Smooth muscle cell (in vitro differentiated cells): ENCODE results near the gene DDX25. TPM values are rescaled to one million over a fixed set of nuclear protein-coding genes. Genes with fewer than 3 reads are reported as not detected.

Source experiments
- DNase-seq: peaks from one replicate; lab custom pipeline; 2025; ENCODE audit not compliant: unreplicated experiment; lab: John Stamatoyannopoulos, UW
- H2AFZ ChIP-seq: fragments of 200-600 bp; sonication (generic); 2 replicates; pipeline ENCODE4 v1.6.0; 2016; ENCODE audit warnings: antibody characterized with exemption, low read depth, mild to moderate bottlenecking
- H3F3A ChIP-seq: fragments of 200-600 bp; sonication (generic); 2 replicates; pipeline ENCODE4 v1.6.0; 2017; ENCODE audit warnings: antibody characterized with exemption, low read depth
- H3K27ac ChIP-seq: fragments of 200-600 bp; sonication (generic); 2 replicates; pipeline ENCODE4 v1.5.1; 2016; ENCODE audit warnings: low read depth, mild to moderate bottlenecking
- H3K27me3 ChIP-seq: fragments of 200-600 bp; sonication (generic); 2 replicates; pipeline ENCODE4 v1.6.1; 2016; ENCODE audit warnings: low read depth, mild to moderate bottlenecking
- H3K36me3 ChIP-seq: fragments of 200-600 bp; sonication (generic); 2 replicates; pipeline ENCODE4 v1.5.1; 2016; ENCODE audit warnings: low read depth
- H3K4me1 ChIP-seq: fragments of 200-600 bp; sonication (generic); 2 replicates; pipeline ENCODE4 v1.5.1; 2016; ENCODE audit warnings: low read depth
- H3K4me2 ChIP-seq: fragments of 200-600 bp; sonication (generic); 2 replicates; pipeline ENCODE4 v1.6.0; 2016; ENCODE audit warnings: mild to moderate bottlenecking
- H3K4me3 ChIP-seq: fragments of 200-600 bp; sonication (generic); 2 replicates; pipeline ENCODE4 v1.5.1; 2016; ENCODE audit warnings: mild to moderate bottlenecking
- H3K79me2 ChIP-seq: fragments of 200-600 bp; sonication (generic); 2 replicates; pipeline ENCODE4 v1.6.0; 2016; ENCODE audit warnings: low read depth, mild to moderate bottlenecking
- H3K9ac ChIP-seq: fragments of 200-600 bp; sonication (generic); 2 replicates; pipeline ENCODE4 v1.6.0; 2016; ENCODE audit warnings: low read depth
- H3K9me3 ChIP-seq: fragments of 200-600 bp; sonication (generic); replicated peaks from 2 replicates; pipeline ENCODE4 v1.5.1; 2016; ENCODE audit warnings: low read depth
- H4K20me1 ChIP-seq: fragments of 200-600 bp; sonication (generic); 2 replicates; pipeline ENCODE4 v1.6.0; 2016; ENCODE audit warnings: low read depth
- CTCF ChIP-seq: fragments of 200-600 bp; sonication (generic); IDR thresholded peaks from 2 replicates; pipeline ENCODE4 v1.5.1; 2017; ENCODE audit warnings: borderline replicate concordance, mild to moderate bottlenecking, antibody characterized with exemption; ENCODE audit not compliant: insufficient read depth, poor library complexity, severe bottlenecking
- WGBS: methylation state at CpG from one replicate; pipeline ENCODE4 v1.1.7; 2016; ENCODE audit warnings: low lambda C conversion rate; 5-methylcytosine and 5-hydroxymethylcytosine counted together
- polyA plus RNA-seq: library from polyadenylated mRNA; unstranded; fragments of >200 nt; fragmentation: Nextera tagmentation; extraction: Ambion mirVana; gene quantifications from 2 replicates; pipeline ENCODE4 v1.2.1, GENCODE V29; 2016
- total RNA-seq: library from RNA; depleted of rRNA; stranded (reverse); fragments of >200 nt; gene quantifications from 2 replicates; pipeline ENCODE4 v1.2.3, GENCODE V29; 2014

DDX25 gene
- total and polyA plus RNA-seq, 2 experiments from 2014 or later, result 0.09 TPM; not detected in 1

GRCh38 chr11:125925804-125926203, 21.5 kb downstream of the DDX25 start:
- Histone ChIP-seq H3K4me2 (no peak overlapping the region), H3K4me3 (no peak overlapping the region), H3K9me3 (no peaks in the 10 kb centered on the region), H3F3A (no peaks in the 10 kb centered on the region), H3K27me3 (no peaks in the 10 kb centered on the region), H3K79me2 (no peaks in the 10 kb centered on the region), H2AFZ (no peak overlapping the region), H3K9ac (no peak overlapping the region), H4K20me1 (no peaks in the 10 kb centered on the region), H3K4me1 (no peaks in the 10 kb centered on the region), H3K27ac (no peak overlapping the region), H3K36me3 (no peaks in the 10 kb centered on the region)
- no peak for TF ChIP-seq CTCF
- no peak for DNase-seq
- WGBS, result 63% methylated on average over 3 of the region's 3 CpGs

- no peaks in the 10 kb centered on the region for H4K20me1 ChIP-seq
- H3K36me3 ChIP-seq, result no peaks in the 10 kb centered on the region
- TF ChIP-seq CTCF, result no peak
- no peak overlapping the region for H2AFZ ChIP-seq
- H3K4me3 ChIP-seq, result no peak overlapping the region
- H3K79me2 ChIP-seq, result no peaks in the 10 kb centered on the region
- H3K27ac ChIP-seq, result no peak overlapping the region
- no peaks in the 10 kb centered on the region for H3F3A ChIP-seq
- H3K9me3 ChIP-seq, result no peaks in the 10 kb centered on the region
- H3K27me3 ChIP-seq, result no peaks in the 10 kb centered on the region
- no peak overlapping the region for H3K9ac ChIP-seq
- no peak for DNase-seq
- H3K4me1 ChIP-seq, result no peaks in the 10 kb centered on the region
- no peak overlapping the region for H3K4me2 ChIP-seq
- WGBS, result 92% methylated on average over 12 of the region's 12 CpGs
These were observed 22.4 kb downstream of the DDX25 start for GRCh38 chr11:125926682-125927081.

- no peak for DNase-seq
- Histone ChIP-seq H4K20me1 (no peaks in the 10 kb centered on the region), H3K36me3 (no peaks in the 10 kb centered on the region), H3K79me2 (no peaks in the 10 kb centered on the region), H3K4me2 (no peak overlapping the region), H3K9me3 (no peaks in the 10 kb centered on the region), H3K27me3 (no peaks in the 10 kb centered on the region), H3F3A (no peaks in the 10 kb centered on the region), H3K4me1 (no peaks in the 10 kb centered on the region), H3K9ac (no peak overlapping the region), H2AFZ (no peak overlapping the region), H3K4me3 (no peak overlapping the region), H3K27ac (no peak overlapping the region)
- TF ChIP-seq CTCF, result no peak
- 94% methylated on average over 9 of the region's 9 CpGs for WGBS
These were observed 25.3 kb downstream of the DDX25 start for GRCh38 chr11:125929445-125930075.

GRCh38 chr11:125930076-125930450, 25.8 kb downstream of the DDX25 start:
- Histone ChIP-seq H3K9ac (no peak overlapping the region), H2AFZ (no peak overlapping the region), H3F3A (no peaks in the 10 kb centered on the region), H3K4me2 (no peak overlapping the region), H3K36me3 (no peaks in the 10 kb centered on the region), H4K20me1 (no peaks in the 10 kb centered on the region), H3K4me1 (no peaks in the 10 kb centered on the region), H3K27ac (no peak overlapping the region), H3K27me3 (no peaks in the 10 kb centered on the region), H3K79me2 (no peaks in the 10 kb centered on the region), H3K9me3 (no peaks in the 10 kb centered on the region), H3K4me3 (no peak overlapping the region)
- no peak for DNase-seq
- 92% methylated on average over 11 of the region's 11 CpGs for WGBS
- TF ChIP-seq CTCF, result no peak
